K562 (cell line): ENCODE data around the gene CABYR. TPM values are rescaled to one million over a fixed set of nuclear protein-coding genes. Genes with fewer than 3 reads are reported as not detected.

Source experiments
- ARID2 ChIP-seq: fragments of 450-650 bp; IDR thresholded peaks from 2 replicates; pipeline ENCODE4 v1.6.1; 2017; ENCODE audit warnings: antibody characterized with exemption, mild to moderate bottlenecking
- C11orf30 ChIP-seq: fragments of 450-650 bp; IDR thresholded peaks from 2 replicates; pipeline ENCODE4 v1.6.1; 2016; ENCODE audit warnings: low read depth, mild to moderate bottlenecking
- DIDO1 ChIP-seq: fragments of 450-650 bp; IDR thresholded peaks from 2 replicates; pipeline ENCODE4 v1.6.1; 2016; ENCODE audit warnings: low read depth, missing biosample characterization, missing genetic modification characterization
- MAFF ChIP-seq: IDR thresholded peaks from 2 replicates; pipeline ENCODE4 v1.6.1; 2012; ENCODE audit warnings: low read length, improper control_type of control experiment
- MAFG ChIP-seq: fragments of 450-650 bp; conservative IDR thresholded peaks from 2 replicates; pipeline ENCODE4 v1.6.1; 2016; ENCODE audit warnings: missing genetic modification characterization, missing compliant biosample characterization
- MAFK ChIP-seq: IDR thresholded peaks from 2 replicates; pipeline ENCODE4 v1.6.1; 2011; ENCODE audit warnings: low read length, improper control_type of control experiment
- NFE2 ChIP-seq: IDR thresholded peaks from 2 replicates; pipeline ENCODE4 v1.6.1; 2014; ENCODE audit warnings: antibody characterized with exemption, low read depth
- RFX5 ChIP-seq: IDR thresholded peaks from 2 replicates; pipeline ENCODE4 v1.6.1; 2011; ENCODE audit warnings: low read depth, mild to moderate bottlenecking, improper control_type of control experiment, low read length
- ZNF175 ChIP-seq: fragments of 200-800 bp; sonication (Bioruptor generic); IDR thresholded peaks from 2 replicates; pipeline ENCODE4 v1.6.1; 2016; ENCODE audit warnings: low read depth, mild to moderate bottlenecking, missing genetic modification characterization, missing compliant biosample characterization
- ZNF79 ChIP-seq: fragments of 250-450 bp; sonication (Bioruptor Pico); IDR thresholded peaks from 2 replicates; pipeline ENCODE4 v1.4.0; 2020; ENCODE audit warnings: low read depth, mild to moderate bottlenecking, moderate library complexity
- polyA plus RNA-seq, 8 experiments: library from polyadenylated mRNA; depleted of rRNA in 4 of 8; stranded (reverse) in 5 of 8; unstranded in 3 of 8; fragments of >200 nt; fragmentation: Nextera tagmentation in 2 of 8; fragmentation: Illumina TruSeq in 1 of 8; extraction: Ambion mirVana in 2 of 8; extraction: Trizol in 1 of 8; gene quantifications; 2 replicates each; pipeline versions ENCODE4 v1.2.1 to v1.2.3, GENCODE V29; 2011 to 2014; ENCODE audit warnings: inconsistent platforms in 1 of 8, missing spikeins in 1 of 8
- total RNA-seq, 7 experiments: library from RNA; depleted of rRNA in 6 of 7; stranded (reverse); fragments of >200 nt in 6 of 7; fragmentation: Illumina TruSeq in 2 of 7; extraction: Trizol in 2 of 7; gene quantifications; 2 replicates each; pipeline versions ENCODE4 v1.2.1 to v1.2.3, GENCODE V29; 2011 to 2021; ENCODE audit warnings: low replicate concordance in 1 of 7
- TF ChIP-seq, protein P1 (sequence below): fragments of 450-650 bp; conservative IDR thresholded peaks from 2 replicates; pipeline ENCODE4 v1.6.1; 2016; ENCODE audit warnings: missing genetic modification characterization, low read depth, mild to moderate bottlenecking, missing compliant biosample characterization, moderate library complexity
- TF ChIP-seq, protein P2 (sequence below), 2 experiments: fragments of 450-650 bp; IDR thresholded peaks; 2 replicates each; pipeline ENCODE4 v1.6.1; 2016
- TF ChIP-seq, protein P3 (sequence below): sonication (generic); formaldehyde crosslinking; IDR thresholded peaks from 2 replicates; pipeline ENCODE4 v1.8.0; 2022; ENCODE audit warnings: missing genetic modification reagents, mild to moderate bottlenecking, moderate library complexity, borderline replicate concordance
- TF ChIP-seq, protein P4 (sequence below): fragments of 250-450 bp; sonication (Bioruptor Pico); IDR thresholded peaks from 2 replicates; pipeline ENCODE4 v1.4.0; 2020; ENCODE audit warnings: mild to moderate bottlenecking
- TF ChIP-seq, protein P5 (sequence below): fragments of 250-450 bp; sonication (Bioruptor Pico); IDR thresholded peaks from 2 replicates; pipeline ENCODE4 v1.5.0; 2021
- TF ChIP-seq, protein P6 (sequence below): fragments of 450-650 bp; IDR thresholded peaks from 2 replicates; pipeline ENCODE4 v1.6.1; 2018; ENCODE audit warnings: mild to moderate bottlenecking, low read depth; ENCODE audit not compliant: partially characterized antibody
- TF ChIP-seq, protein P7 (sequence below): sonication (generic); formaldehyde crosslinking; IDR thresholded peaks from 2 replicates; pipeline ENCODE4 v1.8.1; 2023; ENCODE audit warnings: mild to moderate bottlenecking, missing genetic modification reagents

Gene CABYR
- total and polyA plus RNA-seq, 9 of the 15 experiments (the other 6 are each of a cell fraction or from before 2014, with no cell fraction given): not detected

DNA sequence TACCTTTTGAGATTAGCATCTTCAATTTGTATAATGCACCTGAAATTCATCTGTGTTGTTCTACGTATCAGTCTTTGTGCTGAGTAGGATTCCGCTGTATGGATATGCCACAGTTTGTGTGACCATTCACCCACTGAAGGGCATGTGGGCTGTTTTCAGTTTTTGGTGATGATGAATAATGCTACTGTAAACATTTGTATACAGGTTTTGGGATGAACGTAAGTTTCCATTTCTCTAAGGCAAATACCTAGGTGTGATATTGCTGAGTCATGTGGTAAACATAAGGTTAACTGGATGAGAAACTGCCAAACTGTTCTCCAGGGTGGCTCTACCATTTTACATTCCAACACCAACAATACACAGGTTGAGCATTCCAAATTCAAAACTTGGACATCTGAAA lies 35.1 kb downstream of the CABYR start (continued):
- TF ChIP-seq, protein P1, sequence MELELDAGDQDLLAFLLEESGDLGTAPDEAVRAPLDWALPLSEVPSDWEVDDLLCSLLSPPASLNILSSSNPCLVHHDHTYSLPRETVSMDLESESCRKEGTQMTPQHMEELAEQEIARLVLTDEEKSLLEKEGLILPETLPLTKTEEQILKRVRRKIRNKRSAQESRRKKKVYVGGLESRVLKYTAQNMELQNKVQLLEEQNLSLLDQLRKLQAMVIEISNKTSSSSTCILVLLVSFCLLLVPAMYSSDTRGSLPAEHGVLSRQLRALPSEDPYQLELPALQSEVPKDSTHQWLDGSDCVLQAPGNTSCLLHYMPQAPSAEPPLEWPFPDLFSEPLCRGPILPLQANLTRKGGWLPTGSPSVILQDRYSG (tag): no peak
- TF ChIP-seq C11orf30: peak; percentile 58
- TF ChIP-seq, protein P2, sequence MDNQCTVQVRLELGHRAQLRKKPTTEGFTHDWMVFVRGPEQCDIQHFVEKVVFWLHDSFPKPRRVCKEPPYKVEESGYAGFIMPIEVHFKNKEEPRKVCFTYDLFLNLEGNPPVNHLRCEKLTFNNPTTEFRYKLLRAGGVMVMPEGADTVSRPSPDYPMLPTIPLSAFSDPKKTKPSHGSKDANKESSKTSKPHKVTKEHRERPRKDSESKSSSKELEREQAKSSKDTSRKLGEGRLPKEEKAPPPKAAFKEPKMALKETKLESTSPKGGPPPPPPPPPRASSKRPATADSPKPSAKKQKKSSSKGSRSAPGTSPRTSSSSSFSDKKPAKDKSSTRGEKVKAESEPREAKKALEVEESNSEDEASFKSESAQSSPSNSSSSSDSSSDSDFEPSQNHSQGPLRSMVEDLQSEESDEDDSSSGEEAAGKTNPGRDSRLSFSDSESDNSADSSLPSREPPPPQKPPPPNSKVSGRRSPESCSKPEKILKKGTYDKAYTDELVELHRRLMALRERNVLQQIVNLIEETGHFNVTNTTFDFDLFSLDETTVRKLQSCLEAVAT (IDR thresholded peaks at IDR 0.05): no peak
- TF ChIP-seq ZNF79 (CRISPR knock-in tag): no peak
- no peak for TF ChIP-seq ZNF175 (CRISPR knock-in tag)
- TF ChIP-seq, protein P3, sequence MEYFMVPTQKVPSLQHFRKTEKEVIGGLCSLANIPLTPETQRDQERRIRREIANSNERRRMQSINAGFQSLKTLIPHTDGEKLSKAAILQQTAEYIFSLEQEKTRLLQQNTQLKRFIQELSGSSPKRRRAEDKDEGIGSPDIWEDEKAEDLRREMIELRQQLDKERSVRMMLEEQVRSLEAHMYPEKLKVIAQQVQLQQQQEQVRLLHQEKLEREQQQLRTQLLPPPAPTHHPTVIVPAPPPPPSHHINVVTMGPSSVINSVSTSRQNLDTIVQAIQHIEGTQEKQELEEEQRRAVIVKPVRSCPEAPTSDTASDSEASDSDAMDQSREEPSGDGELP: no peak
- TF ChIP-seq RFX5: no peak
- TF ChIP-seq, protein P4, sequence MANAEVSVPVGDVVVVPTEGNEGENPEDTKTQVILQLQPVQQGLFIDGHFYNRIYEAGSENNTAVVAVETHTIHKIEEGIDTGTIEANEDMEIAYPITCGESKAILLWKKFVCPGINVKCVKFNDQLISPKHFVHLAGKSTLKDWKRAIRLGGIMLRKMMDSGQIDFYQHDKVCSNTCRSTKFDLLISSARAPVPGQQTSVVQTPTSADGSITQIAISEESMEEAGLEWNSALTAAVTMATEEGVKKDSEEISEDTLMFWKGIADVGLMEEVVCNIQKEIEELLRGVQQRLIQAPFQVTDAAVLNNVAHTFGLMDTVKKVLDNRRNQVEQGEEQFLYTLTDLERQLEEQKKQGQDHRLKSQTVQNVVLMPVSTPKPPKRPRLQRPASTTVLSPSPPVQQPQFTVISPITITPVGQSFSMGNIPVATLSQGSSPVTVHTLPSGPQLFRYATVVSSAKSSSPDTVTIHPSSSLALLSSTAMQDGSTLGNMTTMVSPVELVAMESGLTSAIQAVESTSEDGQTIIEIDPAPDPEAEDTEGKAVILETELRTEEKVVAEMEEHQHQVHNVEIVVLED (CRISPR knock-in tag): no peak
- TF ChIP-seq, protein P5, sequence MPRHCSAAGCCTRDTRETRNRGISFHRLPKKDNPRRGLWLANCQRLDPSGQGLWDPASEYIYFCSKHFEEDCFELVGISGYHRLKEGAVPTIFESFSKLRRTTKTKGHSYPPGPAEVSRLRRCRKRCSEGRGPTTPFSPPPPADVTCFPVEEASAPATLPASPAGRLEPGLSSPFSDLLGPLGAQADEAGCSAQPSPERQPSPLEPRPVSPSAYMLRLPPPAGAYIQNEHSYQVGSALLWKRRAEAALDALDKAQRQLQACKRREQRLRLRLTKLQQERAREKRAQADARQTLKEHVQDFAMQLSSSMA (CRISPR knock-in tag): no peak
- no peak for TF ChIP-seq DIDO1 (tag)
- TF ChIP-seq, protein P6, sequence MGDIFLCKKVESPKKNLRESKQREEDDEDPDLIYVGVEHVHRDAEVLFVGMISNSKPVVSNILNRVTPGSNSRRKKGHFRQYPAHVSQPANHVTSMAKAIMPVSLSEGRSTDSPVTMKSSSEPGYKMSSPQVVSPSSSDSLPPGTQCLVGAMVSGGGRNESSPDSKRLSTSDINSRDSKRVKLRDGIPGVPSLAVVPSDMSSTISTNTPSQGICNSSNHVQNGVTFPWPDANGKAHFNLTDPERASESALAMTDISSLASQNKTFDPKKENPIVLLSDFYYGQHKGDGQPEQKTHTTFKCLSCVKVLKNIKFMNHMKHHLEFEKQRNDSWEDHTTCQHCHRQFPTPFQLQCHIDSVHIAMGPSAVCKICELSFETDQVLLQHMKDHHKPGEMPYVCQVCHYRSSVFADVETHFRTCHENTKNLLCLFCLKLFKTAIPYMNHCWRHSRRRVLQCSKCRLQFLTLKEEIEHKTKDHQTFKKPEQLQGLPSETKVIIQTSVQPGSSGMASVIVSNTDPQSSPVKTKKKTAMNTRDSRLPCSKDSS: no peak
- TF ChIP-seq MAFF: peak; percentile 49; the same call in 1 of the 2 replicates
- TF ChIP-seq, protein P7, sequence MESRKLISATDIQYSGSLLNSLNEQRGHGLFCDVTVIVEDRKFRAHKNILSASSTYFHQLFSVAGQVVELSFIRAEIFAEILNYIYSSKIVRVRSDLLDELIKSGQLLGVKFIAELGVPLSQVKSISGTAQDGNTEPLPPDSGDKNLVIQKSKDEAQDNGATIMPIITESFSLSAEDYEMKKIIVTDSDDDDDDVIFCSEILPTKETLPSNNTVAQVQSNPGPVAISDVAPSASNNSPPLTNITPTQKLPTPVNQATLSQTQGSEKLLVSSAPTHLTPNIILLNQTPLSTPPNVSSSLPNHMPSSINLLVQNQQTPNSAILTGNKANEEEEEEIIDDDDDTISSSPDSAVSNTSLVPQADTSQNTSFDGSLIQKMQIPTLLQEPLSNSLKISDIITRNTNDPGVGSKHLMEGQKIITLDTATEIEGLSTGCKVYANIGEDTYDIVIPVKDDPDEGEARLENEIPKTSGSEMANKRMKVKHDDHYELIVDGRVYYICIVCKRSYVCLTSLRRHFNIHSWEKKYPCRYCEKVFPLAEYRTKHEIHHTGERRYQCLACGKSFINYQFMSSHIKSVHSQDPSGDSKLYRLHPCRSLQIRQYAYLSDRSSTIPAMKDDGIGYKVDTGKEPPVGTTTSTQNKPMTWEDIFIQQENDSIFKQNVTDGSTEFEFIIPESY: no peak
- TF ChIP-seq NFE2: 0 out of 2 replicates have a peak, but pooled peaks have one; percentile 33
- peak; percentile 31; the same call in 1 of the 2 replicates for TF ChIP-seq MAFK
- TF ChIP-seq MAFG: peak; percentile 72
- TF ChIP-seq ARID2: no peak
